Colon (tissue), 2 donors: Measurements from ENCODE around the gene CADPS.

ENCODE experiments used
- FAIRE-seq: peaks from 2 replicates; lab custom pipeline; 2012; peaks lifted over from hg19 to GRCh38; lab: Jason Lieb, UNC
- donor health status: control.
- donor health status: control.

Gene CADPS

DNA sequence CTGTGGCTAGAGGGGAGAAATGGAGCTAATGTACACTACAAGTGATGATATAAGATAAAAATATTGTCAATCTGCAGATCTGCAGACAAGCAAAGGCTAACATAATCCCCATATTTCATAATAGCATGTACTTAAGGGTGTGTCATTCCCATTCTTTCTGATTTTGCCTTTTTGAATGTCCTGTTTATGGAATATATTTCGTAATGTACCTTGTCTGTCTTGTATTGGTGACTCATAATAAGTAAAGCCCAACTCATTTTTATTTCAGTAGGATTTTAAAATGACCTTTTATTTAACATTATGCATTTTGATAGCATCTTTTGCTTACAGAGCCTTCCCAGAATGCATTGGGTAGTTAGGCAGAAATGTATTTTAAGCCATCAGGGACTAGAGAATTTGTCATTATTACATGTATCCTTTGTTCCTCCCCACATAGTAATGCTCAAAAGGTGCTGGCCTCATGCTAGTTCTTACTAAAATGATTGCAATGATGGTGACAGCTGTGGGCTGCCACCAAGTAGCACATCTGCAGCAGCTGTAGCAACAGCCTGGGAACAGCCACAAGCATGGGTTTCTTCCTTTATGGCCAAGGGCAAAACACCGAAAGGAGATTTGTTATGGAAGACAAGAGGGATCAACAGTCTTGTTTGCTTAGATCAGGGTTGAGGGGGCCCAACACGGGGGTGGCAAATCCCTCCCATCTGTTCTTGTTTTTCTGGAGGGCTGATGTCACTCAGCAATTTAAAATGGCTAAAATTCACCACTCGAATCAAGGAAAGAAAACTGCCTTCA lies 188.5 kb downstream of the CADPS start:
- FAIRE-seq: no peak

DNA sequence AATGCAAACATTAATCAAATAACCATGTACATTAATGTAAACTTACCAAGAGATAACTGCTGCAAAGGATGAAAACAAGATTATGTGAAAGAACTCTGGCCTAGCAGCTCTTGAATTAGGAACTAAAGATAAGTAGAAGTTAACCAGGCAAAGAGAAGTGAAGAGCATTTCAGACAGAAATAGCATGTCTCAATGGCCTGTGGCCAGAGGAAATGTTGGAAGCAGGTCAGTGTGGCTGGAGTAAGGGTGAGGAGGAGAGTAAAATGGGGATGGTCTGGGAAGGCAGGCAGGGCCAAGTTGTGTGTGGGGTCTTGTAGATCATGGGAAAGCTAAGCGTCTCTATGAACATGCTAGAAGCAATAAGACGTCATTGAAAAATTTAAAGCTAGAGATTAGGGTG lies 192.4 kb downstream of the CADPS start:
- FAIRE-seq: no peak

DNA sequence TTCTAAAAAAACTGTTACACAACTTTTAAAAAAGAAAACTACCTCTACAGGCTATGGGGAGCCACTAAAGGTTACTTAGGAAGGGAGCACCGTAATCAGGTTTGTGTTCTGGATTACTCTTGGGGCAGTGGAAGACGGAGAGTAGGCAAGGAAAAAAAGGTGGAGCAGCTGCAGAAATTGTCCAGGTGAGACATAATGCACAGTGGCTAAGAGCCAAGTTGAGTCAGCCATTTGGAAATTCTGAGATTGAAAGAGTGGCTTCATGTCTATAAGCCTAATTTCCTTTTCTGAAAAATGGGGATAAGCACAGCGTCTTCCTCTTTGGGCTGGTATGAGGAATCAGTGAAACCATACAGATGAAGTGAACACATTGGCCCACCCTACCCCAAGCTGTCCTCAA lies 195.2 kb downstream of the CADPS start:
- FAIRE-seq: no peak

DNA sequence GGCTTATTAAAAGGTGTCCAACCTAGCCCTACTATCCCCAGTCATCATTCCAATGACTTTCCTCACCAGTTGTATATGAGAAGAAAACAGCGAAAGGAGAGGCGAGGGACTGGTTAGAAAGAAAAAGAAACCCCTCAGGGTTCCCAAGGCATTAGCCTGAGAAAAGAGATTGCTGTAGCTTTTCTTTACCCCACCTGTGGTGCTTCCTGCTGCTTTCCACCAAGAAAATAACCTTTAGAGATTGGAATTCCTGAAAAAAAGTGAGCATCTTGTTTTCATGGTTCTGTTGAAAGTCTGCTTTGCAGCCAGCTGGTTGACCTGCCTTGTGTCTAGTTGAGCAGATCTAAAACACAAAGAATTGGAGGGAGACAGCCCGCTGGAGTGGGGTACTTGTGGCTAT lies 196.4 kb downstream of the CADPS start:
- no peak for FAIRE-seq

DNA sequence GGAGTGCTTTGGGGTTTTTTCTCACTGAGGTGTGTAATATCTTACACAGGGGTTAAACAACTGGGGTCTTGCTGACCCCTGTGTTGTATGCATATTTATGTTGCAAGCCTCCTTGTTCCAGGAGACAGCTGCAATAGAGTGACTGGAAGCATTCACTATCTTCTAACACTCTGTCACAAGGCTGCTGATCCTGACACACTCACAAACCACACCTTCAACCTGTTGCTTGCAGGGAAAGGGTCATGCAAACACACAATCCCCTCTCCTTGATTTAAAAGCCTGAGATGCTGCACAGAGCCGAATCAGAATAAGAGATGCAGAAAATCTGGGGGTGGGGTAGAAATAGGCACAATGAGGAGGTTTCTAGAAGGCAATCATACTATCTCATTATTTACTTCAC lies 197.3 kb downstream of the CADPS start:
- FAIRE-seq: no peak

DNA sequence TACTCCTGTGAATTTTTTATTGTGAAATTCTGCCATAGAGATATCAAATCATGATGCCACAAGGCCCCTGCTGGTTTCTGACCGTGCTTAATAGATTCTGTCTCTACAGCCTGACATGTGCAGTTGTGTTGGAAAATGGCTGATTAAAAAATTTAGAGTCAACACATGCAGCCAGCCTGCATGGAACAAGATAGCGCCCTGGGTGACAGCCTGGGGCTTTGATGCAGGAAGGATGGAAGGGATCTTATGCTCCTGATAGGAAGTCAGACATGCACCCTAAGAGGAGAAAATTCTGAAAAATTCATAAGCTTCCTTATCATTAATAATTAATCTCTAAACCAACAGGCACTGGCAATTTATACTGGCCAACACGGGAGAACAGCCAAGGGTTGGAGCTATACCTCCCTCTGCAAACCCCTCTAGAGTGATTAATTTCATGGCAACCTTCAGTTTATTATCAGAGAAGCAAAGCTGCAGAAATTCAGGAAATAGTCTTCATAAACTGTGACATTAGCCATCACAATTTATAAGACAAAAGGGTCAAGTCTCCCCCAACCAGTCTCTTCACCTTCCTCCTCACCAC lies 198.4 kb downstream of the CADPS start:
- no peak for FAIRE-seq

DNA sequence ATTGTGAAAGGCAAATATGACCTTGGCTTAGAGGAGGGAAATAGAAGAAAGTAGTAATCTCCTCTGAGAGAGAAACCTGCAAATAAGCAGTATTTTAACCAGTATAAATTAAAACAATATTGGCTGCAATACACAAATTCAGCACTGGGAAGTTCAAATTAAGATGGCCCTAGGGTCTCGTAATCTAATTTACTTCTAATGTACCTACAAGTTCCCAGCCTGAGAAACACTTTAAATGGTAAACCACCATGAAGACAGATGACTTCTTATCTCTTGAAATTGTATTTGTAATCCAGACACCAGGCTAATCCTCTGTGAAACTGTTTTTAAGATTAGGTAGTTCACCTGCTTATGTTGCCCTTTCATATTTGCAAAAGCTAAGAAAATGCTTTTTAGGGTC lies 199.7 kb downstream of the CADPS start:
- FAIRE-seq: no peak

DNA sequence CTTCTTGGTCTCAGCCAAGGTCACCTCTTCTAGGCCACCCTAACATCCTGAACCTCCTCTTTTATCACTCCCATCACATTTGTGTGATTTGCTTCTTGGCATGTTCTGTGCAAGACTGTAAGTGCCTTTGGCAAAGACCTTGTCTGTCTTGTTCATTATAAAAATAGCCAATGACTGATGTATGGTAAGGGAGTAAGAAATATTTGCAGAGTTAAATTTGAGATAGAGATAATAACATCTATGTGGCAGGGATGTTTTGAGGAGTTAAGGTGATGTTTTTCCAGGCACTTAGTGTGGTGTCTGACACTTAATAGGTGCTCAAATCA lies 202.3 kb downstream of the CADPS start:
- FAIRE-seq: no peak

DNA sequence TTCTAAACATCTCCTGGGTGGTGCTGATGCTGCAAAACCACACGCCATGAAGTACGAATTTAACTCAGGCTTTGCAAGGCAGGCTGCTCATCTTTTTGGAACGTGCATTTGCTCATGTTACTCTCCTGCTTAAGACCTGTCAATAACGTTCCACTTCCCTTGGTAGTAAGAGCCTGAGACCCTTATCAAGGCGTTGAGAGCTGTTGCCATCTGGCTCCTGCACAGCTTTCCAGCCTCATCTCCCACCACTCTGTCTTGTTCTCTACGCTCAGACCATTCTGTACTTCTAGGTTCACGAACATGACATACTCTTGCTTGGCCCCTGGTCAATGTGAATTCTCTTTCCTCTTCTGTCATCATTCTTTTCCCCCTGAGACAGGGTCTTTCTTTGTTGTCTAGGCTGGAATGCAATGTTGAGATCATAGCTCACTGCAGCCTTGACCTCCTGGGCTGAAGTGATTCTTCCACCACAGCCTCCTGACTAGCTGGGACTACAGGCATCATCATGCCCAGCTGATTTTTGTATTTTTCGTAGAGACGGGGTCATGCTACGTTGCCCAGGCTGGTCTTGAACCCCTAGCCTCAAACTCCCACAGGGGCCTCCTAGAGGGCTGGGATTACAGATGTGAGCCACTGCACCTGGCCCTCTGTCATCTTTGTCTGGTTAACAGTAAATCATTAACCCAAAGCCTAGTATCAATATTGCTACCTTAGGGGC lies 202.8 kb downstream of the CADPS start:
- FAIRE-seq: no peak

DNA sequence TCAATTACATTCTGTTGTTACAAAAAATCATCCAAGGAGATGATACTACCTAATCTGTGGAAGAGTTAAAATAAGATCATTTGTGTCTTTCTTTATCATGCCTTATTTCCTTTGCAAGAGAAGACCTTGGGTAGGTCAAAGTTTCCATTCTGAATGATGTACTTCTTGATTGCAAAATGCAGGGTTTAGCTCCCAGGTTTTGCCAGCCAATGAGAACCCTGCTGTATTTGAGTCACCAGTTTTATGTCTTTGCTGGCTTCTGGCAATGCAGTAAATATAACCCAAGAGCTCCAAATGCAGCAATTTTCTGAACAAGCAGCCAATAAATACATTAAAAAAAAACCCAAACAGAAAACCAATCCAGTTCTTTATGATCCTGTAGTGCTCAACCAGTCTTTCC lies 204.9 kb downstream of the CADPS start:
- FAIRE-seq: no peak

DNA sequence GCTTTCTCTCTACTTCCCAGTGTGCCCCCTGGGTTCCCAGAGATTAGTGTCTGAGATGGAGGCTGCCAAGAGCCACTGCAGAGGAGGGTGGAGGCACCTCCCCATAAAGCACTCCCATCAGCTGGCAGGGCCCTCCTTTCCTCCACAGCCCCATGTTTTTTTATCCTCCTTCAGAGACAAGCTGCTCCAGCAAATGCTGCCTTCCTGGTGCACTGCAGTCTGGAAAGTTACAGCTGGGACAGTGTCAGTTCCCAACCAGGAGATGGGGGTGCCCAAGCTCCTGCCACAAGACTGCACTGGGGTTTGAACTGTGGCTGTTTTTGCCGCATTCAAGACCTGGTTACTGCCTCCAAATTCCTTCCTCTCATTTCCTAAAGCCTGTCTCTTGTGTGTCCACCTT lies 206.1 kb downstream of the CADPS start:
- FAIRE-seq: no peak

DNA sequence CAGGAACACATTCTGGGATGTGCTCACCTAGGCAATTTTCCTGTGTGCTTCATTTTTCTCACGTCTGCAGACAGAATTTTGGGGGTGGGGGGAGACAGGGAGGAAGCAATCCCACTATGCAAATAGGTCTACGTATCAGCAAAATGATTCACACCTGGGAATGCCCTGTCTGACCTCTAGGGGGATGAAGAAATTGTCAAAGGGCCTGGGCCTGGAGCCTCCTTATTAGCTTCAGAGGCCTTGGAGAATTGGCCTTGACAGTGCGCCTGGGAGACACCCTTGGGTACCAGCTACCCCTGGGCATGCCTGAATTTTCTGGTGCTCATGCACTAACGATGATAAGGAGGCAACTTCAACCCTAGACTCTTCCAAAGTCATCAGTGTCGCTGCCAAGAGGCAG lies 207.5 kb downstream of the CADPS start:
- no peak for FAIRE-seq

DNA sequence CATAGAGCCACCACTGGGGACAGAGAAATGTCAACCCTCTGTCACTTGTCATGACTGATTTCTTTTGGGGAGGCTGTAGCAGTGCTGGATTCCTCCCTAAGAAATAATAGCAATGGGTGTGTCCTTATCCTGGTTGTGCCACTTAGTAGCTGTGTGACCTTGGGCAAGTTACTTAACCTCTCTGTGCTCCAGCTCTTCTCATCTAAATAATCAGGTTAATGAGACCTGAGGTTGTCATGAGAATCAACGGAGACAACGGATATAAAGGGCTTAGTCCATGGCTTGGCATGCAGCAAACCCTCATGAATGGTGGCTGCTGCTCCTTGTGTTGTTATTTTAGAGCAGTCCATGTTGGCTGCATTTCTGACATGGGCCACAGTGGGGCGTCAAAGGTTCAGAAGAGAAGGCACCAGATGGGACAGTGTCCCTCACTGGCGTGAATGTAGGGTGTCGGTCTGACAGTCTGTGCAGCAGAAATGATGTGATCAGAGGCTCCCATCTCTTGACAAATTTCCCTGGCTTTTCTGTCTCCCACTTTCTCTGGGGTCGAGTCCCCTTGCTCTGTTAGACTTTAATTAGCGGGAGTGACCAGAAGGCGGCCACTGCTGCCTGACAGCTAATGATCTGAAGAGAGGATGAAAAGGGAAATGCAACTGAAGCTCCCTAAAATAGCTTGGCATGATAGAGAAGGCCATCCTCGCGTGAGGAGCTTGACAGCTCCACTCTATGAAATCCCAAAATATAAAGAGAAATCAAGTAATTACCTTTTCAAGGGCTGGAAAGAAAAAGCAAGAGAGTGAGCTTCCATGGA lies 209.4 kb downstream of the CADPS start:
- no peak for FAIRE-seq

DNA sequence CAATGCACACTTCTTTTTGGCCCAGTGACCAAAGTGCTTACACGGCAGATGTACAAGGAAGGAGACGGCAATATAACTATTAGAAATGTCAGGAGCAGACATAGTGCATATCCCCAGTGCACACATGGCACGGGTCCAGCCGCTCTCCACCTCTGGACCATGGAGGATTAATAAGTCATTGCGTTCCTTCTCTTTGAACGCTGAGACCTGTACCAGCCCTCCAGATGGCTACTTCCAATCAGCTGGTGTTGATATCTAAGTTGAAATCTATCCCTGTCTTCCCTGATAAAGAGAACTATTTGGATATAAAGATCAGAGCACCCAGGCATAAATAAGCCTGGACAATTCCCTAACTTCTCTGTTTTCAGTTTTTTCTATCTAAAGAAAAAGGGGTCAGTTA lies 212.5 kb downstream of the CADPS start:
- FAIRE-seq: no peak

DNA sequence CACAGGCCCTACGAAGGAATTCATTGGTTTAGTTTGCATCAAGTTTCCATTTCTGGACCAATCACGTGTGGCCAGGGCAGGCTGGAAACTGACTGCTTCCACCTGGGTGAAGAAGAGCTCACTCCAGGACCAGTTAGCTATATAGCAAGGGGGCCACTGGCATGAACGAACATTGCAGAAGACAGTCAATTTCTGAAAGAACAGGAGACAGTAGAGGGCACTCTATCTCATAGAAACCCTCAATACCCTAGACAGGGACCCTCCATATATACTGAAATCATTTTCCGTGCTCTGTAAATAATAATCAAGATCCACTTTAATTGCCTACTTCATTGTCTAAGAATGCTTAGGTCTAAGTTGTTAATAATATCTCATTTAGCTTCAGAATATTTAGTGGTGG lies 215.6 kb downstream of the CADPS start:
- no peak for FAIRE-seq

DNA sequence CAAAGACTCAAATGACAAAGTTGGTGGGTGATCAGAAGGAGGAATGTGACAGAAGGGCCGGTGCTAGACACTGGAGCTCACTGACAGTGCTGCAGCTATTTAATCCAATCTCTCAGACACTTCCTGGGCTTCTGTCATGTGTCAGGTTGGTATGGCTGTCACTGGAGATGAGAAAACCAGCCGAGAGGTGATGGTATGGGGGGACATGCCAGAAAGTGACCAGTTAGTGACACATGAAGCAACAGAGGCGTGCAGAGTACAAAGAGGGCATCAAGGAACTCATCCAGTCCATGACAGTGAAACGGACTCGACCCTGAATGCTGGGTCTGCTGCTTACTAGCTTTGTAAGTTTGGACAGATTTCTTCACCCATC lies 219.5 kb downstream of the CADPS start:
- FAIRE-seq: no peak

DNA sequence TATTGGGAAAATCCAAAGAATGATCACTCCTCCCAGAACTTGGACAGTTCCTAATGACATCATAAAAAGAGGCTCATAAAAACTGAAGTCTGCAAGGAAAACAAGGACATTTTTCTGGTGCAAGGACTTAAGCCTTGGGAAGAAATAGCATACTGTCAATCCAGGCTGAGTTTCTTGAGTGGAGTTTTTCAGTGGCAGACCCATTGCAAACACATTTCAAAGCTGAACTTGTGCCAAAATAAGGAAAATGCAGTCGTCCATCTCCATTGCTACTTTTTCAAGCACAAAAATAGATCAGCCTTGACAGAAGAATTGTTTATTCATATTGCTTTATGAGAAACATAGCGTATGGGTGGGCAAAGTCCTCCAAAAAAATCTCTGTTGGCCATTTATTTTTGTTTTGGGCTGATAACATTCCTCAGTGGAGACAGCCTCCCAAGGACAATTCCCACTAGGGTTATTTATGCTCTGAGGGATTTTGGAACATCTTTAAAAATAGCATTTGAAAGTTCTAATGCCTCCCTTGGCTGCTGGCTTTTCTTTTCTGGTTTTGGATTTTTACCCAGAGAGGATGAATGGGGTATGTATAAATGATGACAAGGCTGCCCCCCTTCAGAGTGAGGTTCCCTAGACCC lies 220.0 kb downstream of the CADPS start:
- FAIRE-seq: no peak

DNA sequence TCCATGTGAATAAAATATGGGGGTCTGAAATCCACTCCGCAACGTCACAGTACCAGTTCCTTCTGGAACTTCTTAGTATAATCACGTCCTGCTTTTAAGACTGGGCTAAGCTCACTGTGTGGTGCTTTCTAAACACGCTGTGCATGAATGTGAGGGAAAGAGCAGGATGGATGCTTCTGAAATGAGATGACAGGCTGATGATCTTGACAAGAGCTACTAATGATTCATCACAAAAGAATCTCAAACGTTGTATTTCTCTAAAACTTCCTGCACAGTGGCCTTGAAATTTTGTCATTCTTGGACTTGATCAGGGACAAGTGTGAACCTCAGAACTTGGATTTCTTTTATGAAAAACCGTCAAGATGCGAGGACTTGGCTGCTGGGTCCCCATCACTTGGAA lies 221.4 kb downstream of the CADPS start:
- no peak for FAIRE-seq

DNA sequence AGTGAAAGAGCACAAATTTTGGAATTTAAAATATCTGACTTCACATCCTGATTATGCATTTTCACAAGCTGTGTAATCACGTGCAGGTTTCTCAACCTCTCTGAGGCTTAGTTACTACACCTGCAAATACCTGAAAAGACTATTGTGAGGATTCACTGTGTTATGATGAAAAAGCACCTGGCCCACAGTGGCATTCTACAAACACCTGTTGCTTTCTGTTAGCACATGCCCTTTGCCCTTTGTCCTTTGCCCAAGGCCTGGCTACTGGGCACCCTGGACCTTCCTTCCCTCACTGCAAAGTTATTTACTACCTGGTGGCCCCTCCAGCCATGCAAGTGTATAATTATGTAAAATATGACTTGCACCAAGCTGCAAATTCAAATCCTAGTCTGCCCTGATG lies 227.5 kb downstream of the CADPS start:
- no peak for FAIRE-seq

DNA sequence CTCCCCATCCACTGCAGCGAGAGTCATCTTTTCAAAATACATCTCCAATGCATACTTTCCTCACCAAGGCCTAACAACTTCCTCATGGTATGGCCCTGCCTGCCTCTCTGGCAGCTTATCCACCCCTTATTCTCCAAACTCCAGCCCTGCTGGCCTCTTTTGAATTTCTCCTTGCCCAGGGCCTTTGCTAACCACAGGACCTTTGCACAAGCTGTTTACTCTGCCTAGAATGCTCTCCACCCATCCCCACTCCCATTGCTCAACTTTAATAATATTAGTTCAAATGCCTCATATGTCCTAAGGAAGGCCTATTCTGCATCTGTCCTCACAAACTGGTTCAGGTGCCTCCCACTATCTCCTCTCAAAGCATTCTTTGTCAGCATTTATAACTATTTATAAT lies 230.7 kb downstream of the CADPS start:
- no peak for FAIRE-seq

DNA sequence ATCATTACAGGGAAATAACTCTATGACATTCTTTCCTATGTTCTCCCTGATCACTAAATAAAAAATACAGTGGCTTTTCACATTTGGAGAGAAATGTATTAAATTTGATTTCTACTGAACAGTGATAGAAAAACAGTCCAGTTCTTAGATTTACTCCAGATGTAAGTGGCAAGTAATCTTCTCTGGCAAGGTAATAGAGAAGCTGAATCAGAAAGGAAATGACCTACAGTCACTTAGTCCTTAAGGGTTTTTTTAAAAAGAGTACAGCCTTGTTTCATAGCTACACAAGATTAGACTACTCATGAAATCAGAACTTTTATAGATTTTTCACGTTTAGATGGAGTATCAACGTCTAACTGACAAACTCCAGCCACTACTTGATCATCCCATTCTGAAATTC lies 236.9 kb downstream of the CADPS start:
- FAIRE-seq: no peak

DNA sequence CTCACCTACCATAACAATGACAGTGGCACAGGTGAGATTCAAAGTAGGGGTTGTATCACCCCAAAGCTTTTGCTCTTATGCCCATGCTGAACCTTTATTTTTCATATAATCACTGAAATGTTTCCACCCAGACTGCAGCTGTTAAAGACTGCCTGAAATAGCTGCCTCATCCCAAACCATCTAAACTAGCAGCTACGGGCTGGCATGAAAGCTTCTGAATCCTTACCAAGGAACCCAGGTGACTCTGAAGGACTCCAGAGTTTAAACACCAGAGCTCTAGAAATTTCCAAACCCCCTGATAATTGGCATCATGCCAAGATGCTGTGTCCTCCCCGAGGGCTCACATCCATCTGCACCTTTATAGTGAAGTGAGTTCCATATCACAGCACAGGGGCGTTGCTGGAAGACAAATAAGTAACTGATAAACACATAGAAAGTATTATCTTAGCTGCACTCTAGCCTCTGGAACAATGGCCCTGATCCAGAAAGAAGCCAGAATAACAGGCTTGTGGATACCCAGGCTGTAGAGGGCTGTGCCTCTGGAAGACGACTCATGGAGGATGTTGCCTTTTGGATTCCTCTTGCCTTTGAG lies 238.9 kb downstream of the CADPS start:
- no peak for FAIRE-seq
